Forelimb muscle (tissue), 1 donor: Measurements from ENCODE around the gene MEX3B. TPM values are rescaled to one million over a fixed set of nuclear protein-coding genes. Genes with fewer than 3 reads are reported as not detected.
A peak's percentile ranks its signal among the peaks of the same experiment; 100 is the strongest.

Source experiments
- DNase-seq: peaks from one replicate; pipeline ENCODE4 v3.0.0-alpha.2; 2013; ENCODE audit warnings: low read depth
- polyA plus RNA-seq: library from polyadenylated mRNA; unstranded; fragments of 120-200 nt; gene quantifications from one replicate; pipeline ENCODE4 v1.2.1, GENCODE V29; 2013; ENCODE audit not compliant: insufficient read length

Gene MEX3B
- polyA plus RNA-seq, result 14.6 TPM

DNA sequence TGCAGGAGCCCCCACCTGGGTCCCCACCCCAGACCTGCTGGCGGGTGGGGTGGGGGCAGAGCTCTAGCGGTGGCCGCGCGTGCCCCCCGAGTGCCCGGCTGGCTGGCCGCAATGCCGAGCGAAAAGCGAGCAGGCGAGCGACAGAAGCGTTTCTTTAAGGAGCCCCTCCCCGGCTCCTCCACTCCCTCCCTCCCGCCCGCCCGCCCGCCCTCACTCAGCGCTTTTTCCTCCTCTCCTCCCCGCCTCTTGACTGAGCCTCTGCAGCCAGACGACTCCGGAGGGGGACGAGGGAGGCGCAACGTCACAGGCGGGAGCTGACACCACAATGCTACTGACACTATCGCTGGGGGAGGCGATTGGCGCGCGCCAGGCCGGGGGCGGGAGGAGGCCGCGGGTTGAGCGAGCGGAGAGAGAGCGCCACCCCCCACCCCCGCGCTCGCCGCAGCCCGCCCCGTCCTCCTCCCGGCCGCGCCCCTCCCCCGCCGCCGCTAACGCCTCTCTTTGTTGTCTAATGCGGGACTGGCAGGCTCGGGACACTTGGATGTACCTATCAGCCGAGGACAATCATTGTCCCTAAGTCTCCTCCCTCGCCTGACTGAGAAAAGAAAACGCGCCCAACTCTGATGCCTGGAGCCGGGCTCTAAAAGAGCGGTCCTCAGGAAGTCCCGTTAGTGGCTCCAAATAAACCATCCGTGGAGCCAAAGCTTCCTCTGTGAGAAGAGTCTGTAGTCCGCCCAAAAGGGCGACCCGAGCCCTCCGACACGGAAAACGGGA lies at the start of gene MEX3B:
TSS of gene MEX3B (minus strand) at position 127 of the 774 bp plus-strand sequence. CDS start 313 bp downstream, outside the sequence.
- peak; percentile 93 for DNase-seq

DNA sequence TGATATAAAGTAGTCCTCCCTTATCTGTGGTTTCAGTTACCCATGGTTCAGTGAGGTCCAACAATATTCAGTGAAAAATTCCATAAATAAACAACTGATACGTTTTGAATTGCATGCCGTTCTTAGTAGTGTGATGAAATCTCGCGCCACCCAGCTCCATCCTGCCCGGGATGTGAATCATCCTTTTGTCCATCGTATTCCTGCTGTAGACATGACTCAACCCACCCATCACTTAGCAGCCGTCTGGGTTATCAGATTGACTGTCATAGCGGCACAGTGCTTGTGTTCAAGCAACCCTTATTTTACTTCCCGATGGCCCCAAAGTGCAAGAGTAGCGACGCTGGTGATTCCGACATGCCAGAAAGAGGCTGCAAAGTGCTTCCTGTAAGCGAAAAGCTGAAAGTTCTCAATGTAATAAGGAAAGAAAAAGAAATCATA lies 48.0 kb upstream of the MEX3B start:
- no peak for DNase-seq

DNA sequence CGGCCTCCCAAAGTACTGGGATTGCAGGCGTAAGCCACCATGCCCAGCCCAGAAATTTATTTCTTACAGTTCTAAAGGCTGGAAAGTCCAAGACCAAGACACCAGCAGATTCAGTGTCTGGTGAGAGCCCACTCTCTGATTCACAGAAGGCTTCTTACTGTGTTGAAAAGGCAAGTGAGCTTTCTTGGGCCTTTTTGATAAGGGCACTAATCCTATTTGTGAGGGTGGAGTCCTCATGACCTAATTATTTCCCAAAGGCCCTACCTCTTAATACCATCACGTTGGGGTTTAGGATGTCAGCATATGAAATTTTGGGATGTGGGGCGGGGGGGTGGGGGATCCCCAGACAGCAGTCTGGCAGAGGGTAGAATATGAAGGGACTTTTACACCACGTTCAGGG lies 47.5 kb upstream of the MEX3B start:
- DNase-seq, result no peak

DNA sequence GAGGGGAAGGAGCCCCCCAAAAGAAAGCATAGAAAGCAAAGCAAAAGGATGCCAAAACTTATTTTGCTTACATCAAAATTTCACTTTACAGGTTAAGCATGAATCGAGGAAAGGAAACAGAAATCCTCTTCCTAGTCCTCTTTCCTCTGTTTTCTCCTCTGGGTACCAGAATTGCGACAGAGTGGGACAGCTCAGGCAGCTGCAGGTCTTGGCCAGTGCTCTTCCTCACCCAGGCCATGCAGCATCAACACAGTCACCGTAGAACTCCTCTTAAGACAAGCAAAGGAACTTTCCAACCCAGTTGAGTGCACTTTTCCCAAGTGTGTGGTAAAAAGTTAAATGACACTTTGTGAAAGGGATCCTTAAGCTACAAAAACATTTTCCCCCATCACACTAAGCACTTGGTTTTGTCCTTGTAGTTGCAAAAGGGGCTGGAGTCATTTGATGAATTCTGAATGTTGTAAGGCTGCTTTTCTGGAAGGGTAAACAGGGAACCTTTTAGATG lies 45.9 kb upstream of the MEX3B start:
- no peak for DNase-seq

DNA sequence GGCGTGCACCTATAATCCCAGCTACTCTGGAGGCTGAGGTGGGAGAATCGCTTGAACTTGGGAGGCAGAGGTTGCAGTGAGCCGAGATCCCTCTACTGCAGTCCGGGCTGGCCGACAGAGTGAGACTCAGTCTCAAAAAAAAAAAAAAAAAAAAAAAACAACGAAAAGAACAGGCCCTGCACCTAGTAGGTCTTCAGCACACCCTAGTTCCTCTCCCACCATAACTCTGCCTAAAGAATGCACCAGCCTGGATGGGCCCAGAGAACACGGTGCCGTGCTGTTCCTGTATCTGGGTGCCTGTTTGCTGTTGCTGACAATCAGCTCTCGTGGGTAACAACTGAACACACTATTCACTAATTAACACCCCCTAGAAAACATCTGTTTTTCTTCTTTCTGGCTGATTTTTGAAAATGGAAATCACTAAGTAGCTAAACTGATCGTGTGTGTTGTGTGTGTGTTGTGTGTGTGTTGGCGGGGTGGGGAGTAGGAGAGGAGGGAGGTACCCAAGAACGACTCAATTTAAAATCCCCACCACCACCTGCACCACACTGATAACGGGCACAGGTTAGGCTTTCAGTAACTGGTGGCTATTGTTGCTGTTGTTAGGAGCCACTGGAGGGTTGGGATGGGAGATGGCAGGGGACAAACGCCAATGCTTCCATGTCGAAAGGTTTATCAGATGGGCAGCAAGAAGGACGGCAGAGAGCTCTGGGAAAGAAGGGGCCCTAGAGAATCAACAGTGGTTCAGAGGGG lies 40.6 kb upstream of the MEX3B start:
- DNase-seq, result no peak

DNA sequence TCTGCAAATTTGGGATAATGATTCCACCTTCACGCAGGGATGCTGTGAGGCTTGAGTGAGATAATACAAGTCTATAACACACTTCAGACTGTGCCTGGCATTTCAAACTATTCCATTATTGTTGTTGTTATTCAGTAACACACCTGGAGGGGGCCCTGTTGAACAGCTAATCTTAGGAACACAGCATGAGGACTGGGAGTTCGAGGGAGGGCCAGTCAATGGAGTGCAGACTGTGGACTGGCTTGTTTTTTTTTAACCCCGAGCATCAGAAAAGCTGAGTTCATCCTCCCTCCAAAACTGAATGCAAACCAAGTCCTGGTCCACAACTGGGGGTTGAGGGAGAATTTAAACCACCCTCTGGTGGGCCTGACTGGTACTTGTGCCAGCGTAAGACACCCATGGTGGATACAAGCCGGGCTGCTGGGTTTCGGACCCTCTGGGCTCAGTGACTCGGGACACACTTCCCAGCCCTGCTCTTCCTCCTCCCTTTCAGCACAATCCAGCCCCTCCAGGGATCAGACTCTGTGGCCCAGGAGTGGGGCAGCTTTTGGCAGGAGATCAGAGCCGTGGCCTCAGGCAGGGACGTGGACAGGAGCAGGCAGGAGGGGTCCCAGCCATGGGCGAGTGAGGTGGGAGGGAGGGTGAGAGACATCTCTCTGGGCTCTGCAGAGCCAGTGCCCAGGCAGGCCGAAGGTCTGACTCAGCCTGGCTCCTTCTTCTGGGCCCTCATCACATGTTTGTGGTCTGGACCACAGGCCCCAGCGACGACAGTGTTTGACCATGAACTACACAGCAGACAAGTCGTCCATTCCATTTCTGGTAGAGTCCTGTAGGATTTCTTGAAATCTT lies 36.3 kb upstream of the MEX3B start:
- DNase-seq, result no peak

DNA sequence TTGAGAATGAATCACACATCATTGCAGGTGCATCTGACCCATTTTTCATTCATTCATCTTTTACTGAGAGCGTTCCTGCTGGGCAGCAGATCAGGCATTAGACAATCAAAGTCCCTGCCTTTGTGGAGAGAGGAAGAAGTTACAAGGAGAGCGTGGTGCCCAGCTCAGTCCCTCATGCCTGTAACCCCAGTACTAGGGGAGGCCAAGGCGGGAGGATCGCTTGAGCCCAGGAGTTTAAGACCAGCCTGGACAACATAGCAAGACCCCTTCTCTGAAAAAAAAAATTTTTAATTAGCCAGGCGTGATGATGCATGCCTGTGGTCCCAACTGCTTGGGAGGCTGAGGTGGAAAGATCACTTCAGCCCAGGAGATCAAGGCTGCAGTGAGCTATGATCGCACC lies 35.0 kb upstream of the MEX3B start:
- no peak for DNase-seq

DNA sequence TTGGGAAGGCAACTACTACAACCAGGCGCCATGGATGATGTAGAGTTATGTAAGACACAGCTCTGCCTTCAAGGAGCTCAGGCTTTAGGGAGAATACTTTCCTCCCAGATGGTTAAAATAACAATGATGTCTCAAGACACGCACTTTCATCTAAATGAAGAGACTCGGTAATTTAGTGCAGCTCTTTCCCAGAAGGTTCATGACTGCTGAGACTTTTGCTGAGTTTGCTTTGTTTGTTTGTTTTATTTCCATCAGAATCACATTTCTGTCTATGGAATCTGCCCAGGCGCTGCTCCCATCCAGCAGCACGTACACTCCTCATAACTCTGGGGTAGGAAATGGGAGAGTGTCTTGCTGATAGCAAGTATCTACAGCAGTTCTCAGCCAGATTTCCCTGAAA lies 33.9 kb upstream of the MEX3B start:
- DNase-seq, result no peak

DNA sequence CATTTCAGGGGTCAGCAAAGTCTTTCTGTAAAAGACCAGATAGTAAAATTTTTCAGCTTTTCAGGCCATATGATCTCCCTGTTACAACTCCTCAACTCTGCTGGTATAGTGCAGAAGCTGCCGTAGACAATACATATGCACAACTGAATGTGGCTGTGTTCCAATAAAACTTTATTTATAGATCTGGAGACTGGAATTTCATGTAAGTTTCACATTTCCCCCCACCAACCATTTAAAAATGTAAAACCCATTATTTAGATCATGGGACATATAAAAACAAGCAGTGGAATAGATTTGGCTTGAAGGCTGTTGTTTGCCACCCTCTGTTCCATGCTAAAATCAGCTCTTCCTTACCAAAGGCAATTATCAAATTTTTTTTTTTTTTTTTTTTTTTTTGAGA lies 28.8 kb upstream of the MEX3B start:
- no peak for DNase-seq

DNA sequence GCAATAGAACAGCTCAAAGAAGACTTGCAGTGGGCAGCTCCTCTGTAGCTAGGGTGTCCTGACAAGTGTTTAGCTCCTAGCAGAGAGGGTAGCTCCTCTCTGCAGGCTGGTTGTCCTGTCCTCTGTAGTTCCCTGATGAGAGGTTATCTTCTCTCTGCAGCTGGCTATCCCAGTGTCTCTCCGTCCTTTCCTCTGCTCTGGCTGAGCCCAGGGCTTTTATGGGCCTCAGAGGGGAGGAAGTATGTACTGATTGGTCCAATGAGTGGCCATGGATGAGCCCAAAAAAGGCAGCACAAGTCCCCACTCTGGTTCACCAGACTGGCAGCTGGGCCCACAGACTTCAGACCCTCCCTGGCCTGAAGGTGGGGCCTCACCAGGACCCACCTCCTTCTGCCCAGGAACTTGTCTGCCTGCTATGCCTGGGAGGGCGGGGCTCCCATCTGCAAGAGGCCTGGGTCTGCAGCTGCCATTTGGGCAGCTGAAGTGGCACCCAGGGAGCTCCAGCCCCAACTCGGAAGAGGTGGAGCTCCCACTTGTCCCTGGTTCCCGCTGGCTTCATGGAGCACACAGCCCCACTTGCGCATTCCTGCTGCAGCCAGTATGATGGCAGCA lies 27.2 kb upstream of the MEX3B start:
- no peak for DNase-seq

DNA sequence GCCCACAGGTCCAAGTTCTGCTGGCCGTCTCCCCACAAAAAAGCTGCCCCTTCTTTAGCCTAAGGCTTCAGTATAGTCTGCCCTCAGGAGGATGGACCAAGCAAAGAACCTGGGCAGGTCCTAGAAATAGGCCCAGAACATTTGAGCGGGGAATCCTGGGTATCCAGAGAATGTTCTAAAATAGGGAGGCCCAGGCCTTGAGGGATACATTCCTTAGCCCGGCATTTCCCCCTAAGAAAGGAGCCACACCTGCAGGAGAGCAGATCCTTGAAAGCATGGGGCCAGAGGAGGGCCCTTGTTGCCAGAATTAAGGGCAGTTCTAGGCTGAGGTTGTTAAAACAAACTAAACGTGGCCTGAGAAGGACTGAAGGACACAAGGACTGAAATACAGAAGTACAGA lies 20.6 kb upstream of the MEX3B start:
- no peak for DNase-seq

DNA sequence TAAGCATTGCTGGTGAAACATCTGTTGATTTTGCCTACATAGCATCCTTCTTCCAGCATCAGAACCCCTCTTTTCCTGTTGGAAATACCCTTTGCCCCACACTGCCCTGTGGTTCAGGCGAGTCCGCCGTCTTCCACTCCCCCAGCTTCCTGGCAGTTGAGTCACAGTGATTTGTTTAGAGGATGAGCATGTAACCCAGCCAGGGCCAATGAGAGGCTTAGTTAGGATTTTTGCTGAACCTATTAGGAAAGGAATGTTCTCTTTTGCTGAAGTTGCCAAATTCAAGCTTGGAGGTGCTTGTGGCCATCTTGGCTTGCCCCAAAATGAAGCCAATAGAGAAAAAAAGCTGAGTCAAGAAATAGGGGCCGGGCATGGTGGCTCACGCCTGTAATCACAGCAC lies 19.0 kb upstream of the MEX3B start:
- no peak for DNase-seq

DNA sequence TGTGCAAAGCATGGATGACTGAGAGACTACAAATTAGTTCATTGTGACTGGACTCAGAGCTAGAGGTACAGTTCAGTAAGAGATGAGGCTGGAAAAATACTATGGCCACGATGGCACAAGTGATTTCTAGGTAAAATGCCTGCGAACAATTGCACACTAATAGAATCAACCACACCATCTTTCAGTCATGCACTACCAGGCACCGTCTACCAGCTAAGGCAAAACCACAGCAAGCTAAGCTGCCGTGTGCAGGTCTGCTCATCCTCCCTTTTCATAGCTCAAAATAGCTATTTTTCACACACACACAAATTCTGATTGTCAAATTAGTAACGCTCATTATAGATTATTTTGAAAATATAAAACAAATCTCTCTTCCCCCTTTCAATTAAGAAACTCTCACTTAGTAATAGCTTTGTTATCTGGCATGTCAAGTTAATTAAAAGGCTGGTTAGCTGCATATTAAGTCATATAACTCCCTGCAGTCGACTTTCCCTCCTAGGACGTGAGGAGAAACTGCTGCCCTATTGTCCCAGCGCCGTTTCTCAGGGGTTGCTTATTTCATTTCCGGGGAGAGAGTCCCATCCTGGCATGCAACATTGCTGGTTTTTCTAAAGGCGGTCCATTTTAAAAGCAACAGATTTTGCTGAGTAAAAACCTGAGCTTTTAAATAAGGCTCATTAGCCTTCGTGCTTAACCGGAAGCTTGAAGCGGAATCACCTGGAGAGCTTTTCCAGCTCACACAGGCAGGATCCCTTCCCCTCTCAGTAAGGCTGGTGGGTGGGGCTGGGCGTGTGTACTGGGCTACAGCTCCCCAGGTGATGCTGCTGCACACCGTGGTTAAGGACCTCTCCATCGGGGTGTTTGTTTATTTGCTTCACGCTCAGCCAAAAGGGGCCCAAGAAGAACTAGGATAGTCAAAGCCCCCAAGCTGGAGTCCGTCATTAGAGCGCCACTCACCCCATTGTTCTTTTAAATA lies 16.9 kb upstream of the MEX3B start:
- DNase-seq, result no peak

DNA sequence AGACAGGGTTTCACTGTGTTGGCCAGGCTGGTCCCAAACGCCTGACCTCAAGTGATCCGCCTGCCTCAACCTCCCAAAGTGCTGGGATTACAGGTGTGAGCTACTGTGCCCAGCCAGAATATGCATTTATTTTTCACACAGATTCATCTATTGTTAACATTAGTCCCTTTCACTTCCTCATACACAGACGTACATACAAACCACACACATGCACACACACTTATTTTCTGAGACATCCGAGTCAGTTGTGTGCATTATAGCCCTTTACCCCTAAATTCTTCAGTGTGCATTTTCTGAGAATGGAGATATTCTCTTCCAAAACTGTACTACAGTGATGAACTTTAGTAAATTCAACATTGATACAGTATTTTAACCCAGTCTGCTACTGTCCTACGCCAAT lies 15.0 kb upstream of the MEX3B start:
- DNase-seq, result no peak

DNA sequence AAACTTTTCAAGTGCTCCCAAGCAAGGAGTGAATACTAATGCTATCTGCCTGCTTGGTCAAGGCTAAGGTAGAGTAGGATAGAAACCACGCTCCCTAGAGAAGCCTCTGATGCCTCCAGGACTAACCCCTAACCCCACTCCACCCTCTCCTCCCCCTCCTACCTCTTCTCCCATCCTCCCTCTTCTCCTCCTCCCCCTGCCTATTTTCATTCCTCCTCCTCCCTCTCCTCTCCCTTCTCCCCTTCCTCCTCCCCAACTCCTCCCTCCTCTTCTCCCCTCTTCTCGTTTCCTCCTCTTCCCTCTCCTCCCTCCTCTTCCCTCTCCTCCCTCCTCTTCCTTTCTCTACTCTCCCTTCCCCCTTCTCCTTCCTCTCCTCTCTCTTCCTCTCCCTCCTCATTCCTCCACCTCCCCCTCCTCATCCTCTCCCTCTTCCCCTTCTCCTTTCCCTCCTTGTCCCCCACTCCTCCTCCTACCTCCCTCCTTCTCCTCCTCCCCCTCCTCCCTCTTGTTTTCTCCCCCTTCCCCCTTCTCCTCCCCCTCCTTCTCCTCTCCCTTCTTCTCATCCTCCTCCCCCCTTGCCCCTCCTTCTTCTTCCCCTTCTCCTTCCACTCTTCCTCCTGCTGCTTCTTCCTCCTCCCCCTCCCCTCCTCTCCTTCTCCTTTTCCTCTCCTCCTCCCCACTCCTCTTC lies 12.8 kb upstream of the MEX3B start:
- no peak for DNase-seq

DNA sequence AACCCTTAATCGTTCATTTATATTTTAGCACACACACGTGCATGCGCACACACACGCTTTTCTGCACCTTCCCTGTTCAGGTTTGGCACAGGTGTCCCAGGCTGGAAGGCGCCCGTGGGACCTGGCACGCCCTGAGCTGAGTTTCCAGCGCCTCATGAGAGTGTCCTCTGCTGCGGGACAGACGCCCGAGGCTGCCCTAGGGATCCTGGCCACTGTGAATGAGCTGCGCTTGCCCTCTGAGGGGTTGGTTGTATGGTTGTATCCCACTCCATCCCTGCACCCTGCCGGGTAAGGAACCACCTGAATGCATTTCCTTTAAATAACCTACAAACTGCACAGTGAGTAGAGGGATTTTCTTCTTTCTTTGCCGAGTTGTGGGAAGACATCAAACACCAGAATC lies 12.2 kb upstream of the MEX3B start:
- no peak for DNase-seq

DNA sequence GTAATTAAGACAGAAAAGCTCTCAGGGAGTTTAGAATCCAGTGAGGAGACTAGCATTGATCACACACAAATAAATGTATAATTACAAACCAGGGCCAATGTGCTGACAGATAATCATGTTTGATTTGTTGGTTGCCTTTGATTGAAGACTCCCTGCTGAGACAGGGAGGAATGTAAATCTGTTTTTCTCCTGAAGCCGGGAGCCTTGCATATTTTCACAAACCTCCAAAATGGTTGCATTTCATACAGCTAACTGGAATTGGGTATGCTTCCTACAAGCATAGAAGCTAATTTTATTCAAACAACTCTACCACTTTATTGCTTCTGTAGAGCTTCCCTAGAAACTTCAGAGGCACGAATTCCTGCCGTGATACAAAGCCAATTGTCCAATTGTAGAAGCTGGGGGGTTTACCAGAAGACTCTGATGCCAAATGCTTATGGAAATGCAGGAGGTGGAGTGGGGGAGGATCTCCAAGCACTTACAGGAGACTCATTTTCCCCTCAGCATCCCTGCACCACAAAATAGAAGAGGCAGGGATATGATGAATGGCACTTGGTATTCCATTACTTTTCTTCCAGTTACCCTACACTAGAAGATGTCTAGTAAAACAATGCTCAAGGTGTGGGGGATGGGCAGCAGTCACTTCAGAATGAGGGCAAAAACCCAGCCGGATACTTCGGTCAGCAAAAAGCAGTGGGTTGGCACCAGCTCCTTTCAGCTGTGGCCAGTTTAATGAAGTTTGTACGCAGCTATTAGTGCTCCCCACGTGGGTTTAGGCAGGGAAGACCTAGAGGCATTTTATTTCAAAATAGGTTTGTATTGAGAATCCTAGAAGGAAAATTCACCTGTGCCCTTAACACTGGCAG lies 11.4 kb upstream of the MEX3B start:
- no peak for DNase-seq

DNA sequence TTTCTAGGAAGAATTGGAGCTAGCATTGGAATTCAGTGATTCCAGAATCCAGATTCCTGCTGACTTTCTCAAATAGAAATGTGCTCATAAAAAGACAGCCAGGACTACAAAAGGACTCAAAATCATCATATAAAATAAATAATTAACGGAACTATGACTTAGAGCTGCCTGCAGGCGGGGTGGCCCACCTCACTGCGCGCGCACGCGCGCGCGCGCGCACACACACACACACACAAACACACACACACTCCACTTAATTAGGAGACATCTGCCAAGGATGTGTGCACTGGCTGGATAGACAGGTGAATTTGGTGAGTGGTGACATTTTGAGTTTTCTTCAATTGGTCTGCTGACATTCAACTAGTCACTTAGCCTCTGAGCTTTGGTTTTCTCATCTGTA lies 6.9 kb upstream of the MEX3B start:
- DNase-seq, result no peak

DNA sequence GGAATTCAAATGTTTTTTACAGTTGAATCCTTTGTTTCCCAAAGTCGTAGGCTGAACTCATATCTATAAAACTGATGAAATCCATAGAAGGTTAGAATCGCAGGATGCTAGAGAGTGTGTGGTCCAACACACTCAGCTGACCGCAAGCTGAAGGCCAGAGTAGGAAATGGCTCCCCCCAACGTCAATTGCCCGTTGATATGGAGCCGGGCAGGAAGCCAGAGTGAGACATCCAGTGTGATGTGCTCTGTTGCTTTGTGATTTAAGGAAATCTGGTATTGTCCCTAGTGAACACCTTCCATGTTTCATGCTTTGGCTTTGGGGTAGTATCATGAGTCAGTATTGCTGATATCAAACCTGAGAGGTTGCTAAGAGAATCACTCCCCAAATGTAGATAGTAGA lies 5.8 kb upstream of the MEX3B start:
- DNase-seq, result no peak
